ENCODE results near the gene ADCY10.
A peak's percentile ranks its signal among the peaks of the same experiment; 100 is the strongest.
"Not testable (repeated sequence)": the region's sequence is repeated elsewhere in the genome, so short reads cannot be mapped to it uniquely, and the experiment has no call there.

Gene ADCY10

GRCh38 chr1:167815650-167816049 is 98.3 kb downstream of the ADCY10 start:
- DNase-seq (ENCODE audit: low read depth, low spot score): no peak

GRCh38 chr1:167812972-167813371 is 101.0 kb downstream of the ADCY10 start:
- DNase-seq (ENCODE audit: low read depth, low spot score): no peak

DNA sequence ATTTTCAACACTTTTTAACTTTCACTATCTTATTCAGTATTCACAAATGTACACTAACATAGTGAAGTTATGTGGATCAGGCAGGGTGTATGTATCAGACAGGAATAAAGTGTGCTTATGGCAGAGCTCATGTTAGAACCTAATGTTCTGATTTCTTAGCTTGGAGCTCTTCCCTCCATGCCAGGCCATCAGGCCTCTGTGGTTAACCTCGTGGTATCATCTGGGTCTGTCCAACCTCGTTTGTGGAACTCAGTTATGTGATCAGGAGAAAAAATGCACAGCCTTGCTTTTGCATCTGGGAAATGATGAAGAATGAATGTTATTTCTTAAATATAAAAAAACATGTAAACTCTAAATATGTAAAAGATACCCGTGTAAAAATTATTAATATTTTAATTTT is 105.2 kb downstream of the ADCY10 start:
- DNase-seq (ENCODE audit: low read depth, low spot score): no peak

DNA sequence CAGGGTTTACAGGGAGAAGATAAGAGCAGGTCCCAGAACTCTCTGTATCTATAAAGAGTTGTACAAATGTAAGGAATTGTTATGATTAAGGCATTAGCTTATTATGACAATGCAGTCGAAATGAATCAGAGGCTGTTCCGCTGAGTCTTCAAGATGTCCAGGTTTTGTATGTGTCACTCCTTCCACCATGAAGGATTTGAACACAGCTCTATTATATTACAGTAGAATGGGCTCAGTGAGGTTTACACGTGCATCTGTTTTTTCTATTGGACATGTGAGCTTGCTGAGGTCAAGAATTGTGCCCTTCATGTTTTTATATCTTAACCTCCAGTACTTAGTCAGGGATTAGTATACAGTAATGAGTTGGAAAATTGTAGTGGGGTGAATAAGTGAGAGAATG is 105.8 kb downstream of the ADCY10 start:
- DNase-seq (ENCODE audit: low read depth, low spot score): no peak

GRCh38 chr1:167806676-167807075 is 107.3 kb downstream of the ADCY10 start:
- not testable (repeated sequence) for DNase-seq (ENCODE audit: low read depth, low spot score)

- not testable (repeated sequence) for DNase-seq (ENCODE audit: low read depth, low spot score)
Measured at GRCh38 chr1:167806235-167806634, 107.7 kb downstream of the ADCY10 start.

DNA sequence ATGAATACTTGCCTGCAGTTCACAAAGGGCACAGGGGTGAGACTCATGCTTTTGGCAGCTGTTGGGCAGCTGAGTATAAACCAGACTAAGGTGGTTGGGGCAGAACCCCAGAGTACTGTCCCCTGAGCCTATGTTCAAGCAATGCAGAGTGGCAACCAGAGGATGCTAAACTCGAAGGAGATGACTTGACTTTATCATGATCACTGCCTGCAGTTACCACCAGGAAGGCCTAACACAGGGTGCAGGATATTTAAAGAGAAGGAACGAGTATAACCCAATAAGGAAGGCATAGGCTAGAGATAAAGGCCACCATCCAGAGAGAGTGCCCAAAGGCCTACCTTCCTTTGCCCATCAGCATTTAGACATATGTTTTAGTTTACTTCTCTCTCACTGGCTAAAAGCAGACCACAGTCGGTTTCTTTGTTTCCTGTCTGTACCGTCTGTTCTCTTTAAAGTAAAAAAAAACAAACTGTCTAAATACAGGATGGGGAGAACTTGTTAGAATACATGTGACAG is 108.8 kb downstream of the ADCY10 start:
- no peak for DNase-seq (ENCODE audit: low read depth, low spot score)

GRCh38 chr1:167803358-167804207 is 110.4 kb downstream of the ADCY10 start:
- peak; percentile 72 for DNase-seq (ENCODE audit: low read depth, low spot score)

DNA sequence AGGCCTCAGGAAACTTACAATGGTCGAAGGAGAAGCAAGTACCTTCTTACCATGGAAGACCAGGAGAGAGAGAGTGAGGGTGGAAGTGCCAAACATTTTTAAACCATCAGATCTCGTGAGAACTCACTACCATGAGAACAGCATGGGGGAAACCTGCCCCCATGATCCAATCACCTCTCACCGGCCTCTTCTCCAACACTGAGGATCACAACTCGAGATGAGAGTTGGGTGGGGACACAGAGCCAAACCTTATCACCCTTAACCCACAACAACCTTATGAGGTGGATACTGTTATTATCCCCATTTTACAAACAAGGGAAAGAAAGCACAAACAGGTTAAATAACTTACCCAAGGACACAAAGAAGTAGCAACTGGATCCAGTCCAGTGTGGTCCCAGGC is 111.7 kb downstream of the ADCY10 start:
- DNase-seq (ENCODE audit: low read depth, low spot score): no peak

- no peak for DNase-seq (ENCODE audit: low read depth, low spot score)
Measured at GRCh38 chr1:167800251-167800650, 113.7 kb downstream of the ADCY10 start.

DNA sequence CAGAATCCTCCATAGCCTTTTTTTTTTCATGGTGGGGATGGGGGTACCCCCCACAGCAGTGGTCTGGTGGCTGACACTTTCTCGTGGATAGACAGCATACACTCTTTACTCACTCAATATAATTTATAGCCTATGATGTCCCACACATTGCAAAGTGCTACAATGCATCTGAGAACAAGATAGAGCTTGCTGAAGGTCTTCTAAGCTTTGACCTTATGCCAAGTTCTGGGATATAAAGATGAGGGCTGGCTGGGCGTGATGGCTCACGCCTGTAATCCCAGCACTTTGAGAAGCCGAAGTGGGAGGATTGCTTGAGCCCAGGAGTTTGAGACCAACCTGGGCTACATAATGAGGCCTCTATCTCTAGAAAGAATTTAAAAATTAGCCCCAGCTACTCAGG is 114.2 kb downstream of the ADCY10 start:
- no peak for DNase-seq (ENCODE audit: low read depth, low spot score)

DNA sequence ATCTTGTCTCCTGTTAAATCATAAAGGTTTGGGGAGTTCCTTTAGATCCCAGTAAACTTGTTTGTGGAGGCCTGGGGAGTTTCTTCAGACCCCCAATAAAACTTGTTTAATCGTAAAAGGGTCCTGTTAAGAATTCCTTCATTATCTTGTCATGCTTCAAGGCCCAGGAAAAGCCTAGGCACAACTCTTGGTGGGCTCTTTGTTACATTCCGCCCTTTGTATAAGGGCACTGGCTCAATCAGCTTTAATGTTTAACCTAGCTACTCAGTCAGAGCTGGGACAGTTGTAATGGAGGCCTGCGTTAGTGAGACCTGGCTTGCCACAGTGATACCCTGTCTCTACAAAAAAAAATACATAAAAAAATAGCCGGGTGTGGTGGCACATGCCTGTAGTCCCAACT is 115.0 kb downstream of the ADCY10 start:
- DNase-seq (ENCODE audit: low read depth, low spot score): no peak

GRCh38 chr1:167797015-167797414 is 116.9 kb downstream of the ADCY10 start:
- no peak for DNase-seq (ENCODE audit: low read depth, low spot score)

- DNase-seq (ENCODE audit: low read depth, low spot score): no peak
Measured at GRCh38 chr1:167795810-167796740, 117.9 kb downstream of the ADCY10 start.

GRCh38 chr1:167794043-167794442 is 119.9 kb downstream of the ADCY10 start:
- no peak for DNase-seq (ENCODE audit: low read depth, low spot score)

GRCh38 chr1:167792188-167792565 is 121.8 kb downstream of the ADCY10 start:
- no peak for DNase-seq (ENCODE audit: low read depth, low spot score)

DNA sequence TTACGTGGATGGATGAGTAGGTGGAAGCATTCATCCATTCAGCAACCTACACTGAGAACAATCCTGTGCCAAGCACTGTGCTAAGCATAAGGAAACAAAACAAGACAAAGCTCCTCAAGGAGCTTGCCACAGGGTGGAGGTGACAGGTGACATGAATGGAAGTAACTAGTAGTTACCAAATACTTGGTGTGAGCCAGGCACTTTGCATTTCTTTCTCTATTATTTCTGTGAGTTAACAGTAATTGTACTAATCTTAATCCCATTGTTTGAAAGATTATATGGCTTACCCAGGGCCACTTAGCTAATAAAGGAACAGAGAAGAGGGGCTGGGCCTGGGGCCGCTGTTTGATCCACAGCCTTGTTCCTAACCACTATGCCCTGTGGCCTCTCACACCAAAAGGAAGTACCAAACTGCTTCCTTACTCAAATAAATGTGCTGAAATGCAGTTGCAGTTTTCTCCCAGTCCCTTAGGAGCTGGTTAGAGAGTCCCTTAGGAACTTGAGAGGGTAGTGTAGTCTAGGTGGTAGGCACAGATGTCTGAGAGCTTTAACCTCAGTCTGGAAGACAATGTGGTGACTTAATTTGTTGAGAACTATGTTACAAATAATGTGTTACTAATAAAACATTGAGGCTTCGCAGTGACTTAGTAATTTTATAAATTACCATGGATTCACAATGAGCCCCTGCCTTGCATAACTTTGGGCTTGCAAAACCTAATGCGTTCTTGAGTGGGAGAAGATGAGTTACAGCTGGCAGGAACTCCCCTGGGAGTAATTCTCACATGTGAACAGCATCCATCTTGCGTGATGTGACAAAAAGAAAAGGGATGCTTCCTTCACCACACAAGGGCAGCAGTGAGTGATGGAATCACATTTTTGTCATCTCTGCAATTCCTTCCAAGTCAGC is 122.4 kb downstream of the ADCY10 start:
- DNase-seq (ENCODE audit: low read depth, low spot score): no peak

DNA sequence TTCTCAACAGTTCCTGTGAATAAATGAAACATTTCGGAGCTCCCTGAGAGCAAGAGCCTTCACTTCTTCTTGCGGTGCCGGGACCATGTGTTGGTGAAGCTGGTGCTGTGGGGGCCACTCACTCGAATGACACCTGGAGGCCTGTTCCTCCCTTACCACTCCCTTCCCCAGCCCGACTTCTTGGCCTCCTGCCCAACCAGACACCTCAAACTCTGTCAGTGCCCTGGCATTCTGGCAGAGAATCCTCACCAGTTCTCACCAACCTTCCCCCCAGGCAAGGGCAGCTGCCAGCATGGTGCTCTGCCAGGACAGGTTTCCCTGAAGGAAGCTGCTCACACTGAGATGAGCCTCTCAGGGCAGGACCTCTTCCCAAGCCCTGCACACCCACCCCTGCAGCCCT is 123.8 kb downstream of the ADCY10 start:
- no peak for DNase-seq (ENCODE audit: low read depth, low spot score)

- DNase-seq (ENCODE audit: low read depth, low spot score): no peak
Measured at GRCh38 chr1:167789501-167789900, 124.4 kb downstream of the ADCY10 start.

- DNase-seq (ENCODE audit: low read depth, low spot score): no peak
Measured at GRCh38 chr1:167786502-167786901, 127.4 kb downstream of the ADCY10 start.

DNA sequence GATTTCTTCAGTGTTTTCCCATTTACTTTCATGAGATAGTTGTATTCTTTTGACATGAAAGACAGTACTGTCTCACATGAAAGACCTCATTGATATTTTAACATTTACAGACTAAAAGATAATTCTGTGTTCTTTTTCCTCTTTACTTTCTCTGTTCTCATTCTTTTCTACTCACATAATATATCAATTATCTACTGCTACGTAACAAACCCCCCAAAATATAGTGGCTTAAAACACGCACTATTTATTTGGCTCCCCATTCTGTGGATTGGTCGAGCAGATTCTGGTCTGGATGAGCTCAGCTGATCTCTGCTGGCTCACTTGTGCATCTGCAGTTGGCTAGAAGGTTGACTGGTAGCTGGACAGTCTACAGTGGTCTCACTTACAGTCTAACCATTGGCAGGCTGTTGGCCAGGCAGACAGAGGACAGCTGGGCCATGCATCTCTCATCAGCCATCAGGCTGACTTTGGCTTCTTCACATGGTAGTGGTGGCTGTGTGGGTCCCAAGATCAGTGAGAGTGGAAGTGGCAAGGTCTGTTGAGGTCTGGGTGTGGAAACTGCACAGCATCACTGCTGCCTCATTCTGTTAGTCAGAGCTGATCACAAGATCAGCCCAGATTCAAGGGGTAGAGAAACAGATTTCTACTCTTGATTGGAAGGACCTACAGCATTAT is 128.9 kb downstream of the ADCY10 start:
- DNase-seq (ENCODE audit: low read depth, low spot score): no peak
